ENCODE data around the gene AFDN.

AFDN gene

GRCh38 chr6:167791780-167792478 is 34.8 kb upstream of the AFDN start:
- no peak for TF ChIP-seq CTCF (IDR thresholded peaks at IDR 0.05)

GRCh38 chr6:167793421-167793820 is 33.3 kb upstream of the AFDN start:
- no peak for TF ChIP-seq CTCF (IDR thresholded peaks at IDR 0.05)

GRCh38 chr6:167794161-167795157 is 32.3 kb upstream of the AFDN start:
- TF ChIP-seq CTCF (IDR thresholded peaks at IDR 0.05), result no peak

- TF ChIP-seq CTCF (IDR thresholded peaks at IDR 0.05), result no peak
Measured at GRCh38 chr6:167795321-167795811, 31.3 kb upstream of the AFDN start.

GRCh38 chr6:167795874-167796191 is 30.9 kb upstream of the AFDN start:
- TF ChIP-seq CTCF (IDR thresholded peaks at IDR 0.05), result no peak

- no peak for TF ChIP-seq CTCF (IDR thresholded peaks at IDR 0.05)
Measured at GRCh38 chr6:167796192-167796981, 30.3 kb upstream of the AFDN start.

GRCh38 chr6:167797011-167797471 is 29.7 kb upstream of the AFDN start:
- TF ChIP-seq CTCF (IDR thresholded peaks at IDR 0.05), result no peak

Data from LNCAP (cell line).